ENCODE results near the gene HSPB6. TPM values are rescaled to one million over a fixed set of nuclear protein-coding genes. Genes with fewer than 3 reads are reported as not detected.

The HSPB6 gene
- total and polyA plus RNA-seq, 2 donors: 0.28 to 18.9 TPM

DNA sequence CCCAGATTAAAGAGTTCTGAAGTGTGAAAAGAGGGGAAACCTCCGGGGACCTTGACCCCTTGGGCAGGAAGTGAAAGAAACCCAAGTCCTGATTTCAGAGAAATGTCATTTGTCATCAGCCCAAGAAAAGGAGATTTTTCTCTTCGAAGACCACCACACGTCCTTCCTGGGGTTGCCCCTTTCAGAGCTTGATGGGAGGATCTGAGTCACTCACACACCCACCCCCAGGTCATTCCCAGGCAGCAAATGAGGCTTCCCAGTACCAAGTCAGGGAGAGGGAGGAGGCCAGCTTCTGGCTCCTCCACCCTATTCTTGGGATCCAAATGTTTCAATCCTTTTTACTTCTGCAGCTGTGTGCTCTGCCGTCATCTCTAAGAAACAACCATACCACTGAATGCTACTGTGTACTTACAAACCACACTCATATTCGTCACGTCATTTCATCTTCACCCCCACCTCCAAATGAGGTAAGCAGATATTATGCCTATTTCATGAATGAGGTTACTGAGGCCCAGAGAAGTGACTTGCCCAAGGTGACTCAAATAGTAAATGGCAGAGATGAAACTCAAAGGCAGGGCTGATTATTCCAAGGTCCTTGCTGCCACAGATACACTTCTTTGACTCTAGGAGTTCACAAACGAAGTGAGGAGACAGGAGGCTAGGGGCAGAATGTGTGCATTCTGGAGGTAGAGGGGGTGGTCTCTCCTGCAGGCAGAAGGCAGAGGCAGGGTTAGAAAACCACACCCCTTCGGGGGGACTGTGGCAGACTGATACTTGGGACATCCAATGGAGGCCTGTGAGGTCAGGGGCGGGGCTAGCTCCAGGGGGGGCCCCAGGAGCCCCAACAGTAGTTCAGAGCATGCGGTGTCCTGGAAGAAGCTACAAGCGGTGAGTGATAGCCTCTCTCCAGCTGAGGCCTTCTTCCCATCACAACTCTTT lies 44.0 kb downstream of the HSPB6 start:
- Histone ChIP-seq H3K27me3 (ENCODE audit: control insufficient read depth in 2 of 2, insufficient read depth in 1 of 2, low read length in 1 of 2) (peaks cover 9 to 39% of the 10 kb centered on the region in 2 donors), H3K36me3 (ENCODE audit: control insufficient read depth in 2 of 2, insufficient read depth in 2 of 2, low read length in 1 of 2) (no peaks in the 10 kb centered on the region), H3K9me3 (ENCODE audit: control insufficient read depth in 2 of 2, insufficient read depth in 1 of 2, low read length in 1 of 2) (no peaks in the 10 kb centered on the region), H3K27ac (ENCODE audit: low read depth in 1 of 2, low read length in 1 of 2) (no peak overlapping the region), H3K4me3 (ENCODE audit: low read length in 2 of 2) (no peak overlapping the region), H3K4me1 (ENCODE audit: control insufficient read depth in 2 of 2, insufficient read depth in 2 of 2, low read length in 2 of 2) (peaks cover 12 to 23% of the 10 kb centered on the region in 2 donors)
- DNase-seq (ENCODE audit: low read depth in 6 of 9, low spot score in 9 of 9): no peak
- 87% methylated on average over 11 of the region's 11 CpGs for WGBS

DNA sequence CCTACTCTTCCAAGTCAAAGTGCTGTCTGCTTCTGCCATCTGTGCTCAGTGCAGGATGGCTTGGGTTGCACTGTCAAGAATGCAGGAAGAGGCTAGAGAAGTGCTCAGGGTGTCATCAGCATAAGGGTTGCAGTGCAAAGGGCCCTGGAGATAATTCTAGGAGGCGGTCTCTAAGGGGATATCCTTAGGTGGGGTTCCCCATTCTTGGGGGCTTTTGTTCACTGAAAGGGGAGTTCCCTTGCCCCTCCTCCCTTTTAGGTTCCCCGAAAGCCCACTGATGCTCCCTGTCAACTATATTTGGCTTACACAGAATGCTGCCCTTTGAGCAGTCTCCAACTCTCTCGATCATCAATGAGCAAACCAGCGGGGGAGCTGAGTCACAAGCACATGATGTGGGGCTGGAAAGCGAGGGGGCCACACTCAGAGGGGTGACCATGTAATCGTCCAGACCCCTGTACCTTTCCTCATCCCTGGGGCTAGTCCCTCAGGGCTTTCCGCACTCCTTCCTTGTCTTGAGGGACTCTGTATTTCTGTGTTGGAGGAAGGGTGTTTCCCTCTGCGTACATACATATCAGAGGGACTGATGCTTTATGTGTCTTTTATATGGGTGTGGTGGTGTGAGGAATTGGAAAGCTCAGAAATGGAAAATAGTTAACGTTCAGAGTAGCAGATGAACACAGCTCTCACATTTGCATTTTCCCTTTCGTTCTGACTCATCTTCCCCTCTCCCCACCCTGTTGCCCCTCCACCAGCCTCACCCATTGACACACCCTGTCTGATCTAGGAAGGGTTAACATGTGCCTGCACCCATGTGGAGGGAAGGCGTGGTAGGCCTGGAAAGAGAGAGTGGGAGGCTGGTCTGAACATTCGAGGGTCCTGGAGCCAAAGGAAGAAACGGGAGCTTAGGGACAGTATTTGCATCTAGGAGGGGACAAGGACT lies 45.8 kb downstream of the HSPB6 start:
- H3K27me3 ChIP-seq (ENCODE audit: control insufficient read depth in 2 of 2, insufficient read depth in 1 of 2, low read length in 1 of 2): peaks cover 5 to 27% of the 10 kb centered on the region in 2 donors
- no peak overlapping the region for H3K4me3 ChIP-seq (ENCODE audit: low read length in 2 of 2)
- no peaks in the 10 kb centered on the region for H3K36me3 ChIP-seq (ENCODE audit: control insufficient read depth in 2 of 2, insufficient read depth in 2 of 2, low read length in 1 of 2)
- H3K27ac ChIP-seq (ENCODE audit: low read depth in 1 of 2, low read length in 1 of 2): no peak overlapping the region
- H3K9me3 ChIP-seq (ENCODE audit: control insufficient read depth in 2 of 2, insufficient read depth in 1 of 2, low read length in 1 of 2): no peaks in the 10 kb centered on the region
- peaks cover 6 to 12% of the 10 kb centered on the region in 2 donors for H3K4me1 ChIP-seq (ENCODE audit: control insufficient read depth in 2 of 2, insufficient read depth in 2 of 2, low read length in 2 of 2)
- no peak for DNase-seq (ENCODE audit: low read depth in 6 of 9, low spot score in 9 of 9)
- WGBS: 88% methylated on average over 13 of the region's 13 CpGs

DNA sequence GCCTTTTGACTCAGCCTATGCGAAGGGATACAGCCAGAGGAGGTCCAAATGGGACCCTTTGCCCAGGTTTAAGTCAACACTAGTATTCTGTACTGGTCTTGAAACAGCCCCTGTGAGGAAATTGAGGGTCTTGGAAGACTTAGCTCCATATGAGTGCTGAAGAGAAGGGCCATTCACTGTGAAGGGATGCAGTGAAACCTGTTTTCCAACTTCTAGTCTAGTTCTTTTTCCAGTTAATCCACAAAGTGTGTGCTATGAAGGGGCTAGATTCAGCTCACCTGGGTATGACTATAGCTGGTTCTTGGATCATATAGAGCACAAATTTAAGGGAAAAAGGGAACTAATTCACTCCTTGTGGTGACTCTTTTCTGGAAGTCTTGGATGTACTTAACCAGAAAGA lies 48.4 kb downstream of the HSPB6 start:
- Histone ChIP-seq H3K36me3 (ENCODE audit: control insufficient read depth in 2 of 2, insufficient read depth in 2 of 2, low read length in 1 of 2) (no peaks in the 10 kb centered on the region), H3K9me3 (ENCODE audit: control insufficient read depth in 2 of 2, insufficient read depth in 1 of 2, low read length in 1 of 2) (no peaks in the 10 kb centered on the region), H3K27me3 (ENCODE audit: control insufficient read depth in 2 of 2, insufficient read depth in 1 of 2, low read length in 1 of 2) (peaks cover 2 to 19% of the 10 kb centered on the region in 2 donors), H3K27ac (ENCODE audit: low read depth in 1 of 2, low read length in 1 of 2) (no peak overlapping the region), H3K4me3 (ENCODE audit: low read length in 2 of 2) (no peak overlapping the region), H3K4me1 (ENCODE audit: control insufficient read depth in 2 of 2, insufficient read depth in 2 of 2, low read length in 2 of 2) (peaks cover 0 to 5% of the 10 kb centered on the region in 2 donors)
- DNase-seq (ENCODE audit: low read depth in 6 of 9, low spot score in 9 of 9): no peak
- WGBS: 96% methylated on average over 1 of the region's 1 CpG

Other genes starting within 250 kb of the HSPB6 start
- gene DMKN, start 243.4 kb downstream of the HSPB6 start, total RNA-seq: 23.2 TPM
- gene DMKN, start 243.4 kb downstream of the HSPB6 start, polyA plus RNA-seq: 175 TPM
- gene SBSN, start 228.7 kb downstream of the HSPB6 start, total RNA-seq: 1.5 TPM
- gene SBSN, start 228.7 kb downstream of the HSPB6 start, polyA plus RNA-seq: 56.1 TPM
- 0.19 TPM for gene GAPDHS, start 223.6 kb downstream of the HSPB6 start, total RNA-seq
- gene GAPDHS, start 223.6 kb downstream of the HSPB6 start, polyA plus RNA-seq: 0.16 TPM
- gene TMEM147, start 211.4 kb downstream of the HSPB6 start, total RNA-seq: 45.0 TPM
- 61.1 TPM for gene TMEM147, start 211.4 kb downstream of the HSPB6 start, polyA plus RNA-seq
- gene ATP4A, start 193.4 kb downstream of the HSPB6 start, total RNA-seq: 0.42 TPM
- gene ATP4A, start 193.4 kb downstream of the HSPB6 start, polyA plus RNA-seq: 1.1 TPM
- not detected for gene PMIS2, start 170.9 kb downstream of the HSPB6 start, total RNA-seq
- gene PMIS2, start 170.9 kb downstream of the HSPB6 start, polyA plus RNA-seq: not detected
- gene HAUS5, start 144.3 kb downstream of the HSPB6 start, total RNA-seq: 11.8 TPM
- gene HAUS5, start 144.3 kb downstream of the HSPB6 start, polyA plus RNA-seq: 22.8 TPM
- 51.8 TPM for gene RBM42, start 128.0 kb downstream of the HSPB6 start, total RNA-seq
- 57.1 TPM for gene RBM42, start 128.0 kb downstream of the HSPB6 start, polyA plus RNA-seq
- 0.76 TPM for gene ETV2, start 115.3 kb downstream of the HSPB6 start, total RNA-seq
- 1.5 TPM for gene ETV2, start 115.3 kb downstream of the HSPB6 start, polyA plus RNA-seq
- gene COX6B1, start 108.7 kb downstream of the HSPB6 start, total RNA-seq: 636 TPM
- 656 TPM for gene COX6B1, start 108.7 kb downstream of the HSPB6 start, polyA plus RNA-seq
- gene UPK1A, start 90.5 kb downstream of the HSPB6 start, total RNA-seq: not detected
- 0.94 TPM for gene UPK1A, start 90.5 kb downstream of the HSPB6 start, polyA plus RNA-seq
- gene ZBTB32, start 52.5 kb downstream of the HSPB6 start, total RNA-seq: 0.09 TPM
- gene ZBTB32, start 52.5 kb downstream of the HSPB6 start, polyA plus RNA-seq: 2.0 TPM
- 5.2 TPM for gene KMT2B, start 39.0 kb downstream of the HSPB6 start, total RNA-seq
- gene KMT2B, start 39.0 kb downstream of the HSPB6 start, polyA plus RNA-seq: 39.0 TPM
- 12.2 TPM for gene IGFLR1, start 14.6 kb downstream of the HSPB6 start, total RNA-seq
- gene IGFLR1, start 14.6 kb downstream of the HSPB6 start, polyA plus RNA-seq: 67.8 TPM
- 19.8 TPM for gene U2AF1L4, start 11.6 kb downstream of the HSPB6 start, total RNA-seq
- 45.0 TPM for gene U2AF1L4, start 11.6 kb downstream of the HSPB6 start, polyA plus RNA-seq
- 65.1 TPM for gene PSENEN, start 11.4 kb downstream of the HSPB6 start, total RNA-seq
- 104 TPM for gene PSENEN, start 11.4 kb downstream of the HSPB6 start, polyA plus RNA-seq
- gene LIN37, start 8.5 kb downstream of the HSPB6 start, total RNA-seq: 7.6 TPM
- gene LIN37, start 8.5 kb downstream of the HSPB6 start, polyA plus RNA-seq: 24.2 TPM
- gene PROSER3, start 1.1 kb upstream of the HSPB6 start, total RNA-seq: 2.0 TPM
- 10.0 TPM for gene PROSER3, start 1.1 kb upstream of the HSPB6 start, polyA plus RNA-seq
- gene ARHGAP33, start 18.5 kb upstream of the HSPB6 start, total RNA-seq: 1.5 TPM
- gene ARHGAP33, start 18.5 kb upstream of the HSPB6 start, polyA plus RNA-seq: 18.6 TPM
- gene PRODH2, start 55.8 kb upstream of the HSPB6 start, total RNA-seq: 0.19 TPM
- 0.23 TPM for gene PRODH2, start 55.8 kb upstream of the HSPB6 start, polyA plus RNA-seq
- 2.4 TPM for gene NPHS1, start 95.5 kb upstream of the HSPB6 start, total RNA-seq
- 0.34 TPM for gene NPHS1, start 95.5 kb upstream of the HSPB6 start, polyA plus RNA-seq
- gene KIRREL2, start 99.9 kb upstream of the HSPB6 start, total RNA-seq: 2.2 TPM
- 0.75 TPM for gene KIRREL2, start 99.9 kb upstream of the HSPB6 start, polyA plus RNA-seq
- gene APLP1, start 111.5 kb upstream of the HSPB6 start, total RNA-seq: 2.5 TPM
- 3.3 TPM for gene APLP1, start 111.5 kb upstream of the HSPB6 start, polyA plus RNA-seq
- gene NFKBID, start 143.5 kb upstream of the HSPB6 start, total RNA-seq: 12.0 TPM
- gene NFKBID, start 143.5 kb upstream of the HSPB6 start, polyA plus RNA-seq: 29.8 TPM
- 50.7 TPM for gene HCST, start 145.5 kb upstream of the HSPB6 start, total RNA-seq
- gene HCST, start 145.5 kb upstream of the HSPB6 start, polyA plus RNA-seq: 158 TPM
- 52.6 TPM for gene TYROBP, start 151.3 kb upstream of the HSPB6 start, total RNA-seq
- 162 TPM for gene TYROBP, start 151.3 kb upstream of the HSPB6 start, polyA plus RNA-seq
- 0.47 TPM for gene LRFN3, start 179.3 kb upstream of the HSPB6 start, total RNA-seq
- gene LRFN3, start 179.3 kb upstream of the HSPB6 start, polyA plus RNA-seq: 1.6 TPM
- gene SDHAF1, start 238.2 kb upstream of the HSPB6 start, total RNA-seq: 28.8 TPM
- gene SDHAF1, start 238.2 kb upstream of the HSPB6 start, polyA plus RNA-seq: 27.2 TPM

All from thymus (tissue), 11 donors.